H1 (cell line): ENCODE data around the gene NBAS. TPM values are rescaled to one million over a fixed set of nuclear protein-coding genes. Genes with fewer than 3 reads are reported as not detected.

Experiments used
- CBX8 ChIP-seq: fragments of 300-800, 300-1000 bp; sonication (generic); IDR thresholded peaks from 2 replicates; pipeline ENCODE4 v1.7.1; 2016; ENCODE audit warnings: low read depth, low read length, borderline replicate concordance
- CTCF ChIP-seq, 3 experiments: IDR thresholded peaks; 1 replicate in 2 of 3; 2 replicates in 1 of 3; pipeline versions ENCODE4 v1.5.1 to v1.6.1; 2011; ENCODE audit warnings: low read length in 3 of 3, mild to moderate bottlenecking in 3 of 3, inconsistent platforms in 2 of 3, low read depth in 1 of 3, moderate library complexity in 1 of 3; ENCODE audit not compliant: insufficient read depth in 1 of 3; ENCODE audit errors: control extremely low read depth in 1 of 3
- HDAC6 ChIP-seq: IDR thresholded peaks from one replicate; pipeline ENCODE4 v1.7.1; 2012; ENCODE audit warnings: low read depth, mild to moderate bottlenecking, inconsistent platforms, low read length, moderate library complexity
- POLR2A ChIP-seq, 2 experiments: IDR thresholded peaks; 1 replicate in 1 of 2; 2 replicates in 1 of 2; pipeline ENCODE4 v1.6.1; 2011; ENCODE audit warnings: low read depth in 2 of 2, low read length in 2 of 2, mild to moderate bottlenecking in 2 of 2; ENCODE audit errors: control extremely low read depth in 1 of 2
- POLR2AphosphoS5 ChIP-seq: IDR thresholded peaks from 2 replicates; pipeline ENCODE4 v1.6.1; 2011; ENCODE audit warnings: low read depth, low read length
- RNF2 ChIP-seq: fragments of 200-900, 300-1000 bp; sonication (generic); IDR thresholded peaks from 2 replicates; pipeline ENCODE4 v1.7.1; 2016; ENCODE audit warnings: borderline replicate concordance, low read depth, mild to moderate bottlenecking, antibody characterized with exemption, low read length; ENCODE audit not compliant: poor library complexity, severe bottlenecking; ENCODE audit errors: missing control alignments
- polyA plus RNA-seq, 7 experiments: library from polyadenylated mRNA; depleted of rRNA in 3 of 7; stranded (reverse) in 5 of 7; unstranded in 2 of 7; fragments of >200 nt in 5 of 7; fragments of 200-250 nt in 2 of 7; gene quantifications; 1 replicate in 5 of 7; 2 replicates in 1 of 7; 4 replicates in 1 of 7; pipeline versions ENCODE4 v1.2.1 to v1.2.3, GENCODE V29; 2011 to 2013; ENCODE audit warnings: missing spikeins in 2 of 7, mixed read lengths in 2 of 7
- total RNA-seq: library from RNA; stranded (reverse); fragmentation: NEBNext Ultra II Directional; extraction: Animal tissue kit (Norgen Biotek cat#: 25700); gene quantifications from 2 replicates; pipeline ENCODE4 v1.2.1, GENCODE V29; 2021

The NBAS gene
- total and polyA plus RNA-seq, 2 of the 8 experiments (the other 6 are each of a cell fraction or from before 2014, with no cell fraction given), result 19.6 to 34.8 TPM

GRCh38 chr2:15357186-15357585 lies 203.9 kb downstream of the NBAS start (continued):
- TF ChIP-seq RNF2, result no peak
- no peak for TF ChIP-seq CBX8
- no peak for TF ChIP-seq HDAC6
- TF ChIP-seq CTCF (IDR thresholded peaks at IDR 0.05; ENCODE audit: control extremely low read depth in 1 of 3, insufficient read depth in 1 of 3, low read depth in 1 of 3, low read length in 3 of 3), result no peak
- TF ChIP-seq POLR2AphosphoS5, result no peak
- no peak for TF ChIP-seq POLR2A (IDR thresholded peaks at IDR 0.05; ENCODE audit: control extremely low read depth in 1 of 2, low read depth in 2 of 2, low read length in 2 of 2)
